ENCODE measurements around the gene TBL2. TPM values are rescaled to one million over a fixed set of nuclear protein-coding genes. Genes with fewer than 3 reads are reported as not detected.
"Not testable (repeated sequence)": the region's sequence is repeated elsewhere in the genome, so short reads cannot be mapped to it uniquely, and the experiment has no call there.

Gene TBL2
- total RNA-seq, 1 donor from 2014 or later = 55.0 TPM

DNA sequence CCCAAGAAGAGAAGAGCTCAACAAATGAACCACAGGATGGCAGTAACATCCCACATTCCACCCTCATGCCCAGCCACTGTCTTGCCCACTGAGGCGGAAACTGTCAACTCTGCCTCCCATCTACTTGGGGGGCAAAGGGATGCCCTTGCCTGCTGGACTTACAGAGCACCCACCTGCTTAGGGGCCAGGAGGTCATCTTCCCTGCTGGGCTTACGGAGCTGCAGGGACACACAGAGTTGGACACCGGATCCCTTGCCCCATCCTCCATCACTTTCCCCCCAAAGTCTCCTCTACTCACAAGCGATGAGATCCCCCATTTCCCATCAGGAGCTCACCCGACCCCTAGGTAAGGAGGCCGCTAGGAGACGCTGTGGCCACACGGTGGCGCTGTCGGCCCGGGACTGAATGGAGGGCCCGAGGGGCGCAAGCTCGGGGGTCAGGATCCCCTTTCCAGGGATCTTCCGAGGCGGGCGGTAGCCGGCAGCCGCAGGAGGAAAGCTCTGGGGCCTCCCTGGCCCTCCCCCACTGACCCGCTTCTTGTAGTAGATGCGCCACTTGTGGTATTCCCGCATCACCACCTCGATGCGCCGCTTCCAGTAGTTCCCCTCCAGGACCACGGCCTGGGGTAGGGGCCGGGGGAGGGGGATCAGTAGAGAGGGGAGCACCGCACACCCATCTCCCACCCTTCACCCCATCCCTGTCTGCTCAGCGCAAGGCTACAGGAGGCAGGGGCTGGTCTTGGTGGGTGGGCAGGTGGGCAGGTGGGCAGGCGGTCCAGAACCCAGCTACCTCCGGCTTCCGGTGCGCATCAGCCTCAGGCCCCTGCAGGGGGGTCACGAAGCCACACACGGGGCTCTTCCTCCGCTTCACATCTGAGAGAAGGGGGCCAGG is 28.7 kb upstream of the TBL2 start:
- DNase-seq = peak; percentile 63

DNA sequence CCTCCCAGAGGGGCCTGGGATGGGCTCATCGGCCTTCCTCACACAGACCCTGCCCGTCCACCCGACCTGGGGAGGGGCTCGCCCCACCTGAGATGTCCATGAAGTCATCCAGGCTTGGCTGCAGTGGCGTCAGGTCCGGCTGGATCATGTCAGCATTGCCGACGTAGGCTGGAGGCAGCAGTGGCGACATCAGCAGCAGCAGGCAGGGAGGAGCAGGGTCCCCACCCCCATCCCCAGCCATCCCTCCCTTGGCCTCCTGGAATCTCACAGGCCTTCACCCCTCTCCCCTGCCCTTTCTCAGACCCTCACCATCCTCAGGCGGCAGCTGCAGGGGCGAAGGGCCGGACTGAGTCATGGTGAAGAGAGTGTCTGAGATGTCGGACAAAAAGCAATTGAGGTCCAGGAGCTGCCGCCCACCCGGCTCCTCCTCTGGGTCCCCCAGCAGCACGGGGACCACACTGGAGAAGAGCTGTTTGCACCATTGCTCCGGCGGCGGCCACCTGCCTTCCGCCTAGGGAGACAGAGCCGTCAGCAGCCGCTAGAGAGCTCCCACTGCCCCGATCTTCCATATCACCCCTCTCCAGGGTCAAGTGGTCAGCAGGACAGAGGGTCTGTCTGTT is 27.3 kb upstream of the TBL2 start:
- DNase-seq = no peak

DNA sequence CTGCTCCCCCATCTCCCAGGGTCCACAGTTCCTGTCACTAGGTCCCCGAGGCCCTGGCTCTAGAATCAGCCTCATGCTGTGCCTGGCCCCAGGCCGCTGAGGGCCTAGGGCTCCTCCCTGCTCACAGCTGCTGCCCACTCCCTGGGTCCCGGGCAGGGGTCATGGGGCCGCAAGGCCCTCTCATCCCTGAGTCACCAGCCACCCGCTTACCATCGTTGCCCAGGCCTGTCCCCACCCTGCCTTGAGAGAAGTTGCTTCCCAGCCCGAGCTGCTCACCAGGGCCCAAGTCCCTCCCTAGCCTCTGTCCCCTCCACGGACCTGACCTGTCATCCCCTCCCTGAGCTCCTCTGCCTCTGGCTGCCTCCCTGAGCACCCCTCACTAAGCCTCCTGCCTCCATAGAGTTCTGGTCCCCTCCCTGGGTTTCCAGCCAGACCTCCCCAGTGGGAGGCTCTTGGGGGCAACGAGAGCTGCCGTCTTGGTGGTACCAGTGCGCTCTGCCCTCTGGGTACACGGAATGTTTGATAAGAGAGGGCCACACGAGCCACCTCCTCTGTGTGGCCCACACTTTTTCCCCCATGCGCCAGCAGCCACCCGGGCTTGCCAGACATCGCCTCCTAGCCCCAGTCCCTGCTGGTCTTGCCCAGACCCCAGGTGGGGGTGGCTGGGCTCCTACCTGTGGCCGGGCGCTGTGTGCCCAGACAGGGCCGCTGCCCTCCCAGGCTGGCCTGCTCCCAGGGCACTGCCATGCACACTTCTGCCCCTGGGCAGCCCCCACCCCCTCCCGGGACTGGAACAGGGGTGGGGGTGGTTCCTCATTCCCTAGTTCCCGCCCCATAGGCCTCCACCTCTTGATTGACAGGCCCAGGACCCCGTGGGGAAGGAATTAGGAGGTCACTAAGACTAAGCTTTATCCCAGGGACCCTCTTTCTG is 24.6 kb upstream of the TBL2 start:
- DNase-seq = no peak

DNA sequence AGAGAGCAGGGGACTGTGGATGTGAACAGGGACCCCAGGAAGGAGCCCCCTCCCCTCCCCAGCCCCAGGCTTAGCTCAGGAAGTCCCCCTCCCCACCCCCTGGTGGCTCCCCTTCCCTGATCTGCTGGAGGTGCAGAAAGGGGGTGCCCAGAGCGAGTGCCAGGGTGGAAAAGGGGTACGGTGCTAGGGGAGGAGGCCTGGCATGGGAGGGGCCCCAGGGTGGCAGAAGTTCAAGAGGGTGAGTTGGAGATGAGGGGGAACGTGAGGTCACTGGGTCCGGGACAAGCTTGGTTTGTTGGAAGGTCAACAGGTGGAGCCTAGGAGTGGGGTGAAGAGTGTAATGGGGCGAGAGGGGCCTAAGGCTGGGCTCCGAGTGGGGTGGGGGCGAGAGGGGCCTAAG is 21.5 kb upstream of the TBL2 start:
- DNase-seq = no peak

DNA sequence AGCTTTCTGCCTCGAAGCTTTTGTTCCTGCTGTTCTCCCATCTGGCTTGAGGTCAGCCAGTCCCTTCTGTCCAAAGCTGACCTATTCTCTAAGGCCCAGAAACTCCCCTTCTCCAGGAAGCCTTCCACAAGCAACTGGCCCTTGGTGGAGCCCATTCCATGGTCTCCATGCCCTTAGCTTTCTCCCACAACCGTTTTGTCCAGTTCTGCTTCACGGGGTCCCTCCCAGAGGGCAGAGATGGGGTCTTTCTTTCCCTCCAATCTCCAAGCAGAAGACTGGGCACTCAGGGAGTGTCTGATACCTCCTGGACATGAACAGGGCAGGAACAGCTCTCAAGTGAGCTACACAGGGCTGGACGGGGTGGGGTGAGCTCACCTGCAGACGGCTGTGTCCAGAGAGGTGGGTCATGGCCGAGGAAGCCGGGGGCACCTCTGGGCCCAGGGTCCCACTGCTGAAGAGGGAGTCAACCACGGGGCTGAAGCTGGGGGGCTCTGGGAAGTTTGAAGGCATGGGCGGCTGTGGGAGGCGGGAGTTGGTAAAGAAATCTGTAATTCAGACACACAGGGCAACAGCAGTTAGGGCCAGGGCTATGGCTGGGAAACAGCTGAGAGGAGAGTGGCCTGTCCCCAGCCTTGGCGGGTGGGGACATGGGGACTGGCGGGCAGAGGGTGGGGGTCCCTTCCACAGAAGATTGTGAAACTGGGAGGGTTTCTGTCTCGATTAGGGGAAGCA is 20.9 kb upstream of the TBL2 start:
- no peak for DNase-seq

DNA sequence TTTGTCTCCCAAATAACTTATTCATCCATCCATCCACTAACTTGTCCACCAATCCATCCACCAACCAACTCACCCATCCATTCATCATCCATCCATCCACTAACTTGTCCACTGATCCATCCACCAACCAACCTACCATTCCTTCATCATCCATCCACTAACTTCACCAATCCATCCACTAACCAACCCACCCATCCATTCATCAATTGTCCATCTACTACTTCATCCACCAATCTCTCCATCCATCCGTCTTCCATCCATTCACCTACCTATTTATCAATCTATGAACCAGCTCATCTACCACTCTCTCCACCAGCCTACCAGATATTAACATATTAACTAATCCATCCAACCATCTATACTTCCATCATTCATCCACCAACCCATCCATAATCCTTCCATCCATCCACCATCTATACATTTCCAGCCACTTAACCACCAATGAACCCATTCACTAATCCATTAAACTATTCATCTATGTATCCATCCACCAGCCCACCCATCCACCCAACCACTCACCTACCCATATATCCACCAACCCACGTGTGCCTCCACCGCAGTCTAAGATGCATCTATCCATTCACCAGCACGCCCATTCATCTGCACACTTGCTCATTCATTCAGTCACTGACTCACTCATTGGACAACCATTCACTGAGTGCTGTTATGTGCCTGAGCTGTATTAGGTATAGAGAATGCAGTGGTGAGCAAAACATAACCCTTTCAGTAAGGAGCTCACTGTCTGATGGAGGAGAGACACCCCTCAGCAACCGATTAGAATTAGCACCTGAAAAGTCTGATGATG is 19.8 kb upstream of the TBL2 start:
- DNase-seq = no peak

DNA sequence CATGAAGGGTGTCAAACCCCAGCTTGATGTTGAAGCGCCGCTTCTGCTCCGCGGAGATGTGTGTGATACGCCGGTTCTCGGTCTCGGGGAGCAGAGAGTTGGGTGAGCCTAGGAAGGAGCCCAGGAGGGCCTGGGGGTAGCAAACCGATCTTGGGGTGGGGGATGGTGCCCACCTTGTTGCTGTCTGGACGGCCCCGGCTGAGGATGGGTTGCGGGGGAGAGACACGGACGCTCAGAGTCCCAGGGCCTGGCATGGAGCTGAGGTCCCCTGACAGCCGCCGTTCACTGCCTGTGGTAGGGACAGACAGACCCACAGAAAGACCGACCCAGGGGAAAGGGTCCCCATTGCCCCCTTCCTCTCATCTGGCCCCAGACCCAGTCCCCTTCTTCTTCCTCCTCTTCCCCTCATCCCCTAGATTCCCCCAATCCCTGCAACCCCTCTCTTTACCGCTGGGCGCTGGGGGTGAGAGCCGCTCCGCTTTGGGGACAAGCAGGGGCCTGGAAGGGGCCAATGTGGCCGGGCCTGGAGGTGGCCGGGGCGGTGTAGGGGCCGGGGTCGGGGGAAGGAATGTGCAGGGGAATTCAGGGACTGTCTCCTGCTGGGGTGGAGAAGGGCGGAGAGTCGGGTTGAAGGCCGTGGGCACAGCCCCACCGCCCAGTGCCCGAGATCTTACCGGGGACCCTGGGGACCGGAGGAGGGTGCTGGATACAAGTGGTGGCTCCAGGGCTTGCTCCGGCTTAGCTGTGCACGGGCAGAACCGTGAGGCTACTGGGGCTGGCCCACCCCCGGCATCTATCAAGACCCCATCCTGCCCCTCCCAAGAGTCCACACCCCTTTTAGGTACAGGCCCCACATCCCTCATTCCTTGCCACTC is 18.0 kb upstream of the TBL2 start:
- DNase-seq = no peak

DNA sequence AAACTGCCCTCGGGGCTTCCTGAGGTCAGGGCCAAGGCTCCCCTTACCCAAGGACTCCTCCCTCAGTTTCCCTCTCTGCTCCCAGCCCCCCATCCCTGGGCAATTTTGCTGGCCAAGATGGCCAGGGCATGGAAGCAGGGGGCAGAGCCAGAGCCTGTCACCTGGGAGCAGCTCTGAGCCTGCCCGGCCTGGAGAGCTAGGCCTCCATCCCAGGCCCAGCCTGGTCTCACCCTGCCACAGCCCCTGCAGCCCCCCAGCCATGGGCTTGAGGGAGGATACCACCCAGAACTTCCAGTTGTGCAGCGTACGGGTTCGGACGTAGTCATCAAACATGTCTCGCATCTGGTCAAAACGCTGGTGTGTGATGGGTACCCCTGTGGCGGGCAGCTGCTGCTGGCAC is 17.0 kb upstream of the TBL2 start:
- no peak for DNase-seq

DNA sequence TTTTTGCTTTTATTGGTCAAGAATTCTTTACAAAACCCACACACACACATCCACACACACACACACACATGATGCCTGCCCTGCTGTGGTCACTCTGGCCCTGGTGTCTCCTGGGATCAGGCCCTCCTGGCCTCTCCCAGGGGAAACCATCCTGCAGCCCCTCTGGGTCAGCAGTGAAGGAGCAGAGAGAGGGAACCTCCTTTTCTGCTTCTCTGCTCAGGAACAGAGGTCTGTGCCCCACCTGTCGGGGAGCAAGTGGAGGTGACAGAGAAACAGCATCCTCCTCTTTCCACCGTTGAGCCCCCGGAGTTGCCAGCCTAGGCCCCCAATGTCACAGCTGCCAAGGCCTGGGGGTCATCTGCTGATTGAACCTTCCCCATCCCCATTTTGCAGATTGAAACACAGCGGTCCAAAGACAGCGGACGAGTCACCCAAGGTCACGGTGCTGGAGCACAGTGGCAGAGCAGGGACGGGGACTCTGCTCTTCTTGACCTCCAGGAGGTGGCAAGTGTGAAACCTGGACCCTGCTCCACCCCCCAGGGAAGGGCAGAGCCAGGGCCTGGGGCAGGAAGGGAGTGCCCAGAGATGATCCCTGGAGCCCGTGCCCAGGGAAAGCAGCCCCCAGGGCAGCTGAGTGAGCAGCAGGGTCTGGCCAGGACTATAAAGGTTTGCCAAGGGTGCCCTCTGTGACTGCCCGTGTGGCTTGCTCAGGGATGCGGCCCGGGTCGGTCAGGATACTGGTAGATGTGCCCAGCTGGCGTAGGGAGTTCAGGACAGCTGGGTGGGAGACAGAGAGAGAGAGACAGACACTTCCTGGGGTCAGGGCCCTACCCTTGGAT is 15.0 kb upstream of the TBL2 start:
- DNase-seq = no peak

DNA sequence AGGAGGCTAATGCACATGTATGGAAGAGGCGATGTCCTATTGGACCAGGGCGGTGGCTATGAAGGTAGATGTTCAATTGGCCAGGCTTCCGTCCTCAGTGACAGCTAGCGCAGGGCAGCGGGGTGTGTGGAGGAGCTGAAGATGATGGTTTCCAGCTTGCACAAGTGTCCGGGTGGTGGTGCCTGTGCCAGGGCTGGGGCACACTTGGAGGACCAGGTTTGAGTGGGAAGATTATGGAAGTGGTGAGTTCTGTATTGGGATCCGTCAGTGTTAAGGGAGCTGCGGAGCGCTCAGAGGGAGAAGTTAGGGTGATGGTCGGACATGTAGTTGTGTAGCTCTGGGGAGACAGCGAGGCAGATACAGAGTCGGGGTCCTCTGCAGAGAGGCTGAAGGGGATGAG is 8.5 kb upstream of the TBL2 start:
- DNase-seq = no peak

DNA sequence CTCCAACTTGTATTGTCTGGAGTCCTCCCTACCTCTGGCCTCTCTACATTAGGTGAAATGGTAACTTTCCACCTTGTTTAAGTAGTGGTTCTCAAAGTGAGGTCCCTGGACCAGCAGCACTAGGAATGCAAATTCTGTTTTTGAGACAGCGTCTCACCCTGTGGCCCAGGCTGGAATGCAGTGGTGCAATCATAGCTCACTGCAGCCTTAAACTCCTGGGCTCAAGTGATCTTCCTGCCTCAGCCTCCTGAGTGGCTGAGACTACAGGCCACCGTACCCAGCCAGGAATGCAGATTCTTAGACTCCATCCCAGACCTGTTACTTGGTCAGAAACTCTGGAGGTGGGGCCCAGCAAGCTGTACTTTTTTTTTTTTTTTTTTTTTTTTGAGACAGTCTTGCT is 6.8 kb upstream of the TBL2 start:
- DNase-seq = no peak

DNA sequence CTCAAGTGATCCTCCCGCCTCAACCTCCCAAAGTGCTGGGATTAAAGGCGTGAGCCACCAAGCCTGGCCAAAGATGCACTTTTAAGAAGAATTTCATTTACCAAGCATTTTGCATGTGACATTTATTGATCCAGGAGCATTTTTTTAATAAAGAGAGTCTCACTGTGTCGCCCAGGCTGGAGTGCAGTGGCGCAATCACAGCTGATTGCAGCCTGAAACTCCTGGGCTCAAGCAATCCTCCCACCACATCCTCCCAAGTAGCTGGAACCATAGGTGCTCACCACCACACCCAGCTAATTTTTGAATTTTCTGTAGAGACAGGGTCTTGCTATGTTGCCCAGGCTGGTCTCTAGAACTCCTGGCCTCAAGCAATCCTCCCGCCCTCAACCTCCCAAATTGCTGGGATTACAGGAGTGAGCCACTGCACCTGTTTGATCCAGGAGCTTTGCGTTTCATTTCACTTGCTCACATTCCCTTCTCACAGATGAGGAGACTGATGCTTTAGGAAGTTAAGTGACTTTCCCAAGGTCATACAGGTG is 4.4 kb upstream of the TBL2 start:
- DNase-seq = no peak

DNA sequence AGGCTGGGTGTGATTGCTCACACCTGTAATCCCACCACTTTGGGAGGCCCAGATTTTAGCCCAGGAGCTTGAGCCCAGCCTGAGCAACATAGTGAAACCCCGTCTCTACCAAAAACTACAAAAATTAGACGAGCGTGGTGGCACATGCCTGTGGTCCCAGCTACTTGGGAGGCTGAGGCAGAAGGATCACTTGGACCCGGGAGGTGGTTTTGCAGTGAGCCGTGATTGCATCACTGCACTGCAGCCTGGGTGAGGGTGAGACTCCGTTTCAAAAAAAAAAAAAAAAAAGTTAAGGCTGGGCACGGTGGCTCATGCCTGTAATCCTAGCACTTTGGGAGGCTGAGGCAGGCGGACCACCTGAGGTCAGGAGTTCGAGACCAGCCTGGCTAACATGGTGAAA is 2.6 kb upstream of the TBL2 start:
- DNase-seq = not testable (repeated sequence)

DNA sequence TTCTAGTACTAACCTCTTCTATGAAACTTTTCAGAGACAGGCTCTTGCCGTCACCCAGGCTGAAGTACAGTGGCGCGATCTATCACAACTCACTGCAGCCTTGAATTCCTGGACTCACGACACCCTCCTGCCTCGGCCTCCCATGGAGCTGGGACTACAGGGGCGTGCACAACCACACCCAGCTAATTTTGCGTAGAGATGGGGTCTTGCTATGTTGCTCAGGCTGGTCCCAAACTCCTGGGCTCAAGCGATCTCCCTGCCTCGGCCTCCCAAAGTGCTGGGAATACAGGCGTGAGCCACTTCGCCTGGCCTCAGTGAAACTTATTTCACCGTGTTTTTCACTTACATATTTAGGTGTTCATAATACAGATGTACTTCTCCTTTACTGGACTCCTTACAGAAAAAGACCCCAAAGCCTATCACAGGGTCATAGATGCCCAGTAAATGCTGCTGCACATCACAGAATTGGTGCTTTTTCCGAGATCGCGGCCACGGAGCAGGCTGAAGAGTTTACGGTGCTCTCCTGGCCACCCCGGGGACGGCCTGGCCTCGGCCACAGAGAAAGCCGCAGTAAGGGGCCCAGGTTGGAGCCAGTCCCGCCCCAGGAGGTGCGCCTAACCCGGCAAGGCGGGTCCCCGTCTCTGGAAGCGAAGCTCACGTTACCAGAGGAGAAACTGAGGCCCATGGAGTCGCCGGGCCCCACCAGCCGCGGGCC is 595 bp downstream of the TBL2 start:
- peak; percentile 39 for DNase-seq

DNA sequence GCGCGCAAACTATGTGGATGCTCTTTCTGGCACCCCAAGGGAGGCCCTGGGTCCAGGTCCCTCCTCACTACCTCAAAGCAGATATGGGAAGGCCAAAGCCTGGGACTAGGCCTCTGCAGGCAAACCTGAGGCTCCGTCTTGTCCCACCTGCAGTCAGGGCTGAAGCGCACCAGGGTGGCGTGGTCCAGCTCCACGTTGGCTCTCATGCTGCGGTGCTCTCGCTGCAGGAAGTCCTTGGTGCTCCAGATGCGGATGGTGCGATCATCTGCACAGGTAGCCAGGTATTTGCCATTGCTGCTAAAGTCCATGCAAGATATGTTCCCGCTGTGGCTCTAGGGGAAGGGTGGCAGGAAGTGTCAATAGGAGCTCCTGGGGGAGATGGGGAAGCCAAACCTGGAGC is 4.6 kb downstream of the TBL2 start:
- no peak for DNase-seq

DNA sequence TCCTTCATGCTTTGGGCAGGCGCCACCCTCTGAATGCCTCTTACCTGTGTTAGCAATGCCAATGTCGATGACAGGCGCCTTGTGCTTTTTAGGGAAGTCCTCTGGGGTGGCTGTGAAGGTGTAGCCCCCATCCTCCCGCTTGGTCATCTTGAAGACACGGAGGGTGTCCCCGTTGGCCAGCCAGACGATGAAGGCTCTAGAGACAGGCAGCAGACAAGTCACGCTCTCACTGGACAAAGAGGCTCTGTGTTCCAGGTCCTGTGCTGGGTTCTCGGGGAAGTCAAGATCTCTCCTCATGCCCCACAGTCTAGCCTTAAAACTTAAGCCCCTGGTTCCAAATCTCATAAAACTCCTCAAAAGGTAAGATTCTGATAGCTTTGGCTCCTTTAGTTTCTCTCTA is 5.1 kb downstream of the TBL2 start:
- no peak for DNase-seq

DNA sequence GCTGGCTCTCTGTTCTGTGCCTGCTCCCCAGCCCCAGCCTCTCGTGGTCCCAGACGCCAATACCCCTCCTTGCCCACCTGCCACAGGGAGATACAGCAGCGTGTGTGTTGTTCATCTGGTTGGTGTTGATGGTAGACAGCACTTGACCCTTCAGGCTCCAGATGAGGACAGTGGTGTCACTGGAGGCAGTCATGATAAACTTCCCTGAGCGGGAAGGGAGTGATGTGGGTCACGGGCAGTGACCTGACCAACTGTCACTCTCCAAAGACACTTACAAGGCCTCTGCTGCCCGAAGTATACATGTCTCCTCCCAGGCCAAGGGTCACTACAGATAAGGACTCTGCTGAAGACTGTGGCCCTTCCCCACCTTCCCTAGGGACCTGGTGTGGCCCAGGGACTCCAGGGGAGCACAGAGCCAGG is 5.6 kb downstream of the TBL2 start:
- no peak for DNase-seq

DNA sequence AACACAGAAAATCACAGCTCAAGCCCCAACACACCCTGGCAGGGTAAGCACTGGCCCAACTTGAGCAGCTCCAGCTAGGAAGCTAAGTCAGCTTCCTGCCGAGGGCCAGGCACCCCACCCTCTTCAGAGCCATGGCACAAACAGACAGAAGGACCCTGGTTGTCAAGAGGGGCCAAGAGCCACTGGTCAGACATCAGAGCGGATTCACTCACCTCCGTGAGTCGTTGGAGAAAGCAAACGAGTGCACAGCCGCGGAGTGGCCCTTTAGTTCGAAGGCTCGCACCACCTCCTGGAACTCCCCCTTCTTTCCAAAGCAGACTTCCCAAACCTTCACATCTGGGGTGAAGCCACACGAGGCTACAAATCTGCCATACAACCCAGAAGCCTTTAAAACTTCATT is 7.4 kb downstream of the TBL2 start:
- no peak for DNase-seq

DNA sequence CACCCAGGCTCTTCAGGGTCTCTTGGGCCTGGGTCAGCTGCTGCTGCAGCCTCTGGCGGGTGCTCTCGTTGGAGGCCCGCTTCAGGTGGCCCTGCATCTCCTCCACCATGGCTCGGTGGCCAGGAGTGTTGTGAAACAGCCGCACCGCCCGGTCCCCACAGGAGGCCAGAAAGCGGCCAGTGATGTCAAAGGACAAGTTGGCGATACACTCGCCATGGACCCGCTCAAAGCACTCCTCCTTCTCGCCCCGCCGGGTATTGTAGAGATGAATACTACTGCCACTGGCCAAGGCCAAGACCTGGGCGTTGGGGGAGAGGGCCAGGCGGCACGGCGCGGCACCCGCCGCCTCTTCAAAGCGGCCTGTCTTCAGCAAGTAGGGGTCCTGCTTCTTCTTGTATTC is 7.9 kb downstream of the TBL2 start:
- DNase-seq = no peak

Data from dermis blood vessel endothelial cell (primary cell).